ENCODE data around the gene PIAS3.
A peak's percentile ranks its signal among the peaks of the same experiment; 100 is the strongest.
"Not testable (repeated sequence)": the region's sequence is repeated elsewhere in the genome, so short reads cannot be mapped to it uniquely, and the experiment has no call there.

Gene PIAS3

DNA sequence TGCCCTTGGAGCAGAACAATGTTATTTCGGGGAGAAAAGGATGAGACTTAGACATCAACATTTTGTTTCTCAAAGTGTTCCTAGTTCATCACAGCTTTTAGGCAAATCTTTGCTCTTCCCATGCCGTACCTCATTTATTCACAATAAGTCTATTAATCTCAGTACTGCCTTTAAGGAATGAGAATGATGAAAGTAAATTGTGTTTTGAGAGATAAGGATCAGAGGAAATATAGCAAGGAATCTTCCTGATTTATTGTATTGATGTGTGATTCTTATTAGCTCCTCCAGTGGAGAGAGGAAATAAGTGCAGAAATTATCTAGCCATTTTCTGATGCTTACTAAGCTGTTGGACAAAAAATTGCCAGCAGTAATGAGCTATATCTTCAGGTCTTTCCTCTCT is 32.9 kb downstream of the PIAS3 start:
- no peak for TF ChIP-seq CTCF (IDR thresholded peaks at IDR 0.05; ENCODE audit: insufficient read depth, missing control alignments)
- FAIRE-seq (no peak), DNase-seq (ENCODE audit: insufficient read length, low spot score) (no peak)

DNA sequence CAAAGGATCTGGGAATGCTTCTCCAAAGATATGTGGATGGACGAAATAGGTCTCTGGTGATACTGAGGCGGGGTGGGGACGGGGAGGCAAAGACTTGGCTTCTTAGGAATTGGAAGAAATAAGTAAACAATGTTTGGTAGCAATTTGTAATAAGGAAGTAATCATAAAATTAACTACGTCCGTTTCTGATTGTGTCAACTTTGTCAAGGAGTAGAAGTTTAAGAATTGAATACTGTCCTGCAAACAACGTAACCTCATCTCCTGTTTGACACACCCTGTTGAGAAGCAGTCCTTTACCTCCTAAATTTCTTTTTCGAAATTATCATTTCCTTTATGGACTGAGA is 34.4 kb downstream of the PIAS3 start:
- no peak for TF ChIP-seq CTCF (IDR thresholded peaks at IDR 0.05; ENCODE audit: insufficient read depth, missing control alignments)
- FAIRE-seq (no peak), DNase-seq (ENCODE audit: insufficient read length, low spot score) (no peak)

- FAIRE-seq, result no peak
- no peak for TF ChIP-seq CTCF (IDR thresholded peaks at IDR 0.05; ENCODE audit: insufficient read depth, missing control alignments)
- DNase-seq (ENCODE audit: insufficient read length, low spot score), result peak; percentile 86
Observed at GRCh38 chr1:145823565-145824498, 35.0 kb downstream of the PIAS3 start, which contains the start of the genes POLR3C and RNF115. POLR3C (plus strand) TSS chr1:145824200; CDS start chr1:145825777, 1,577 bp downstream. RNF115 (minus strand) TSS chr1:145824095; CDS start chr1:145823873, 222 bp downstream.

- not testable (repeated sequence) for FAIRE-seq
Observed at GRCh38 chr1:145822779-145823331, 36.0 kb downstream of the PIAS3 start.

GRCh38 chr1:145818095-145818494 is 40.8 kb downstream of the PIAS3 start:
- DNase-seq (ENCODE audit: insufficient read length, low spot score); FAIRE-seq: not testable (repeated sequence)

More at GRCh38 chr1:145822779-145823331, 36.0 kb downstream of the PIAS3 start:
- not testable (repeated sequence) for DNase-seq (ENCODE audit: insufficient read length, low spot score)

GRCh38 chr1:145812977-145813810 is 45.7 kb downstream of the PIAS3 start:
- not testable (repeated sequence) for DNase-seq (ENCODE audit: insufficient read length, low spot score); FAIRE-seq

DNA sequence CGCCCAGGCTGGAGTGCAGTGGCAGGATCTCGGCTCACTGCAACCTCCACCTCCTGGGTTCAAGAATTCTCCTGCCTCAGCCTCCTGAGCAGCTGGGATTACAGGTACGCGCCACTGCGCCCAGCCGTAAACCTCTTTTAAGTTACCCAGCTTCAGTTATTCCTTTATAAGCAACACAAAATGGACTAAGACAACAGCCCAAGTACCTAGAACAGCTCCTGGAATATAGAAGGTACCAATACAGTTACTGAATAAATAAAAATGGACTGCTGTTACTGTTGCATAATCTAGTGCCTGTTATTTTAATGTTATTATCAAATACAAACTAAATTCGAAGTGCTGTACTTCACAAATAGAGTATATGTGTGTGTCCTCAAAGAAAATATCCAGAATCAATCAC is 52.0 kb downstream of the PIAS3 start:
- DNase-seq (ENCODE audit: insufficient read length, low spot score) (no peak), FAIRE-seq (no peak)
- TF ChIP-seq CTCF (IDR thresholded peaks at IDR 0.05; ENCODE audit: insufficient read depth, missing control alignments), result no peak

GRCh38 chr1:145806408-145806807 is 52.5 kb downstream of the PIAS3 start:
- no peak for DNase-seq (ENCODE audit: insufficient read length, low spot score)
- no peak for TF ChIP-seq CTCF (IDR thresholded peaks at IDR 0.05; ENCODE audit: insufficient read depth, missing control alignments)

More at GRCh38 chr1:145806408-145806807, 52.5 kb downstream of the PIAS3 start:
- FAIRE-seq, result no peak
